ENCODE measurements around the gene RASD1.
"Not testable (repeated sequence)": the region's sequence is repeated elsewhere in the genome, so short reads cannot be mapped to it uniquely, and the experiment has no call there.

The RASD1 gene

DNA sequence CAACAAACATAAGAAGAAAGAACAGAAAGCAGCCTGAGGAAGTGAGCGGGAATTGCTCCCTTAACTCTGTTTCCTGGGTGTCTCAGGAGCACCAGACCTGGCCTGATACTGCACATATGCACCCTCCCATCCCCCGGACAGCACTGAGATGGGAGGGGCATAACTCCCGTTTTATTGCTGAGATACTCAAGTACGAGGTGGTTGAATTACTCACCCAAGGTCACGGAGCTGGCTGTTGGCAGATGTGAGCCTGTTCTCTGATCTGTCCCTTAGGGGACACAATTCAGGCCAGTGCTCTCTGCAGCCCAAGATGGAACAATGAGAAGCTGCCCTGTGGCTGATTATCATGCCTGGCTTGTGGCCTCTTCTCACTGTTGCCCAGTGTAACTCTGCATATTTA lies 28.5 kb downstream of the RASD1 start:
- no peak for DNase-seq

DNA sequence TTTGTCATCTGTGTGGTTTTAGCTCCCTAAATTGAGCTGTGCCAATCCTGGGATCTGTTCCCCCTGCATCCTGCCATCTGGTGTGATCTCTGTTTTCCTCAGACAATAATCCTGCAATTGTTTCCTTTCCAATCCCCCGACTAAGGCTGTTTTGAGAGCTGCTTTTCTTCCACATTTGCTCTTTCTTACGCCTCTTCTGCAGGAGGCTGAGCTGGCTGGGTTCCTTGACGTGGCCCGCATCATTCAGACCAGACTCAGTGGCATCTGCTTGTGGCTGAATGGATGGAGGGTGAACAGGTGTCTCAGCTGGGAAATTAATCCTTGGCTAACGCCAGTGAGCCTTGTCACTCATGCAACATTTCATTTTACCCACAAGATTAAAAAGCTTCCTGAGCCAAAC lies 29.2 kb downstream of the RASD1 start:
- no peak for DNase-seq

DNA sequence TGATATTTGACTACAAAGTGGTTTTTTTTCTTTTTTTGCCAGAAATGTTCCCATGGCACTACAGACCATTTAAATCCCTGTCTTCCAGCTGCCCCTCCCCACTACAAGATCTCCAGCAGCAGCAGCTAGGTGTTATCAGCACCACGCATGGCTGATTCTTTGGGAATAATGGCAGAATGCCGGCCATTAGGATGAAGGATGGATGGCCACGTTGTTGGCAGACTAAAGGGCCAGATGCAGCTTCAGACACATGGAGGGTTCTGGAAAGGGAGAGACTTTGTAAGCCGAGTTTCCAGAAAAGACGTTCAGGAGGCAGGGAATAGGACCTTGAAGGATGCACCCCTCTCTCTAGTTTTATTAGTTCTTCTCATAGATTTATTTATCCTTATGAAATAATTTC lies 29.7 kb downstream of the RASD1 start:
- no peak for DNase-seq

DNA sequence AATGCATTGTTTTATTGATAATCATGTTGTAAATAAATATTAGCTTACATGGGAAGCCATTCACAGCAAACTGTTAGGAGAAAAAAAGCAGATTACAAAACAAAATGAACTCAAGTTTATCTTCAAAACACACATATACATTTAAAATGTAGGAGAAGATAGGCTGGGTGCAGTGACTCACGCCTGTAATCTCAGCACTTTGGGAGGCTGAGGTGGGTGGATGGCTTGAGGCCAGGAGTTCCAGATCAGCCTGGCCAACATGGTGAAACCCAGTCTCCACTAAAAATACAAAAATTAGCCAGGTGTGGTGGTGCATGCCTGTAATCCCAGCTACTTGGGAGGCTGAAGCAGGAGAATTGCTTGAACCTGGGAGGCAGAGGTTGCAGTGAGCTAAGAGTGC lies 30.3 kb downstream of the RASD1 start:
- not testable (repeated sequence) for DNase-seq

DNA sequence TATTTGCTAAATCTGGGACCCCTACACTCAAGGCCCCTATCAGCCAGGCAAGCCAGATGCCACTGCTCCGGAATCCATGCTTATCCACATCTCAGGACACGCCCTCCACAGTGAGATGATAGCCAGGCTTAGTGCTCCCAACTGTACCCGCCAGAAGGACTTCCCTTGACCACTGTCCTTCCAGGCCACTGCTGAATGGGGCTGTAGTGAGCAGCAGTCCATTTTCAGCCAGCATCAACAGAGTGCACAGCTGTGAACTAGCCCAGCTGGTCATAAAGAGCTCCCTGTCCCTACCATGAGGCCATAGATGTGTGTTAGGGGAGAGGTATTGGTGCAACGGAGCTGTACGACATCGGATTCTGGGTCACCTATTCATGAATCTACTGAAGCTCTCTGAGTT lies 32.4 kb downstream of the RASD1 start:
- DNase-seq, result no peak

DNA sequence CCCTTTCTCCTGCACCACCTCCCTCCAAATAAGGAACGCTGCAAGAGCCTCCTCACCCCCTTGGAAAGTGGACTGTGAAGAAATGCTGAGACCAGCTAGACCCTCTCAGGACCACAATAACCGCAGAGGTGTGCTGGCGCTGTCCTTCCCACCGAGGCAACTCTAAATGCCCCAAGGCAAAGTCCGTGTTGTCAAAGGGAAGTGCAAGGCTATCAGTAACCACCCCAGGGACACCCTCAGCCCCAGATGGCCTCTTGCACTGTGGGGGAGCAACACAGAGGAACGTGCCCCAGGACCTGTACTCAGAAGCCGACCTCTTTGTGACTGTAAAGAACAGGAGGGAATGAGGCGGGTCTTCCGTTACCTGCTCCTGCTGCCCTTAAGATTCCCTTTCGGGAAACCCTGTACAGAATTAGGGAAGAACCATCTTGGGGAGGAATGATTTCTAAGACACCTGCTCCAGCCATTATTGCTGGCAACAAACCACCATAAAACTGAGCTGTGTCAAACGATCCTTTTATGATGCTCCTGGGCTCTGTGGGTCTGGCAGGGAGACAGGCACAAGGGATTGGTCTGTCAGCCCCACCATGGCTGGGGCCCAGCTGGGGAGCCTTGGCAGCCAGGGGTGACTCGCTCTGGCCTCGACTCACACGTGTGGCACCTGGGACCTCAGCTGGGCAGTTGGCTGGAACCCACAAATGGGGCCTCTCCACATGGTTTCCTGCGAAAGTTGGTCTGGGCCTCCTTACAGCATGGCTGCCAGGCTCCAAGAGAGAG lies 34.0 kb downstream of the RASD1 start:
- no peak for DNase-seq

DNA sequence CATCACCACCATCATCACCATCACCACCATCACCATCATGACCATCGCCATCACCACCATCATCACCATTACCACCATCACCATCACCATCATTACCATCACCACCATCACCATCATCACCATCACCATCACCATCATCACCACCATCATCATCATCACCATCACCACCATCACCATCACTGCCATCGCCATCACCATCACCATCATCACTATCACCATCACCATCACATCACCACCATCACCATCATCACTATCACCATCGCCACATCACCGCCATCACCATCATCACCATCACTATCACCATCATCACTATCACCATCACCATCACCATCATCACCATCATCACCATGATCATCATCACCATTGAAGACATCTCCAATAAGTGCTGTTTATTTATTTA lies 36.2 kb downstream of the RASD1 start:
- DNase-seq, result no peak

DNA sequence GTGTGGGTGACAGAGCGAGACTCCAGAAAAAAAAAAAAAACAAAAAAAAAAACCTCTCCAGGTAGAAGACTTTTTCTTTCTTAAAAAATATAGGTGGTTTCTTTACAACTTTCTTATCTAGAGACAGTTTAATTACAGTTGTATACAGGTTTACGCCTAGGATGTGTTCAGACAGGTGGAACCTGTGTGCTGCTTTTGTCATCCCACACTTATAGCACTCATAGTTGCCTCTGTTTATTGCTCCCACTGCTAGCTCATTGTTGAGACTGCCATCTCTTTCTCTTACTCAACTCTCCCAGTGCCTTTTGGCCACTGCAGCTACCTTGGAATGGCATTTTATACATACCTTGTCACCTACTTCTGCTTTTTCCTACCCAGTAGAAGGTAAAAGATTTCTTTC lies 38.5 kb downstream of the RASD1 start:
- no peak for DNase-seq

DNA sequence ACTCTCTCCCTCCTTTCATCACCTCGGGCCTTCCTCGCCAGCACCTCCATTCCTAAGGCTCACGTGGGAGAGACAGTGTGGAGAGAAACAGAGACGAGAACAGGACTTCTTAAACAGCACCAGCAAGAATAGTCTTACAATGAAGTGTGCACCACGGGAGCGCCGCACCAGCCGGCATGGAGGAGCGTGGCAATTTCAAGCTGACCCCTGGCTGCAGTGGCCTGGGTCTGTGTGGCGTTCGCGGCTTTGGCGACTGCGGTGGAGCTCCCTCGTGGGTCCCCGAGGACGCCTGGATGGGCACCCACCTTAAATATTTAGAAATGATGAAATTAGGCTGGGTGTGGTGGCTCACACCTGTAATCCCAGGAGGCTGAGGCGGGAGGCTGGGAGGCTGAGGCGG lies 39.9 kb downstream of the RASD1 start:
- DNase-seq, result no peak

DNA sequence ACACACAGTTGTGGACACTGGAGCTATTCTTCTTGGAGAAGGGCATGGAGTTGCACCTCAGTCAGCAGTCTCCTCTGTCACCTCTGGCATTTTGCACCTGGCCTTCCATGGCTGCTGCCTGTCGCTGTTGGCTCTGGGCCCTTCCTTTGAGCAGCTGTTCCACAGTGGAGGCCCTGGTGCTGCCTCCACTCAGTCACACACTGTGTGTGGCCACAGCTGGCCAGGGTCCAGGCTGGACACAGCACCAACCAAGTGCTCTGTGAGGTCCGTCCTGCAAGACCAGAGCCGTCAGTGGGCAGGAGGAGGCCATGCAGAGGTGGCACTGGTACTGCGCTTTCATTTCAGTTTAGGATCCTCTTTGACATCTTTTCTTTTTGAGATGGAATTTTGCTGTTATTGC lies 41.0 kb downstream of the RASD1 start:
- no peak for DNase-seq

DNA sequence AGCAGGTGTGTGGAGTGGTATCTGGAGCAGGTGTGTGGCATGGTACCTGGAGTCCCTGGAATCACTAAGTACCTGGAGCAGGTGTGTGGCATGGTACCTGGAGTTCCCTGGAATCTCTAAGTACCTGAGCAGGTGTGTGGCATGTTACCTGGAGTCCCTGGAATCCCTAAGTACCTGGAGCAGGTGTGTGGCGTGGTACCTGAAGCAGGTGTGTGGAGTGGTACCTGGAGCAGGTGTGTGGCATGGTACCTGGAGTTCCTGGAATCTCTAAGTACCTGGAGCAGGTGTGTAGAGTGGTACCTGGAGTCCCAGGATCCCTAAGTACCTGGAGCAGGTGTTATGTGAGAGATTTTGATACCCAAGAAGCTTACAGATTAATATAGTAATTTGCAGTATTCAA lies 41.5 kb downstream of the RASD1 start:
- DNase-seq, result not testable (repeated sequence)

DNA sequence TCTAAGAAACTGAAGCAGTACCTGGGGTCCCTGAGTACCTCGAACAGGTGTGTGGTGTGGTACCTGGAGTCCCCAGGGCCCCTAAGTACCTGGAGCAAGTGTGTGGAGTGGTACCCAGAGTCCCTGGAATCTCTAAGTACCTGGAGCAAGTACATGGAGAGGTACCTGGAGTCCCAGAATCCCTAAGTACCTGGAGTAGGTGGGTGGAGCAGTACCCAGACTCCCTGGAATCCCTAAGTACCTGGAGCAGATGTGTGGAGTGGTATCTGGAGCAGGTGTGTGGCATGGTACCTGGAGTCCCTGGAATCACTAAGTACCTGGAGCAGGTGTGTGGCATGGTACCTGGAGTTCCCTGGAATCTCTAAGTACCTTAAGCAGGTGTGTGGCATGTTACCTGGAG lies 41.9 kb downstream of the RASD1 start:
- DNase-seq, result no peak

DNA sequence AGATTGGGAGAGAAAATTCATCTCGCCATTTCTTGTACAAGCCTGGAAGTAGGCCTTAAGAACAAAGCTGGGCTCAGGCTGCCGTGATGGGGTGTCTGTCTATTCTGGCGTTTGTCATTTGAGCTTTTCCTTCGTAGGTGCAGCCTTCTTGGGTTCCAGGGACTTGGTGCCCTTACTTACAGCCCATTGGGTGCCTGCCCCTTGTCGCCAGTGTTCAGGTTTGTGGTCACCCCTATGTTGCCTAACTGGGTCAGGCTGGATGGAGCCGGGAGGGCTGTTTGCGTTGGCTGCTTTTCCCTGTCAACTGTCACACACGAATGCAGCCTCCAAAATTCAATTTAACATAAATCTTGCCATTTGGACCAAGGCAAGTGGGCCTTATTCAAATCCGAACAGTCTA lies 43.1 kb downstream of the RASD1 start:
- DNase-seq, result no peak

DNA sequence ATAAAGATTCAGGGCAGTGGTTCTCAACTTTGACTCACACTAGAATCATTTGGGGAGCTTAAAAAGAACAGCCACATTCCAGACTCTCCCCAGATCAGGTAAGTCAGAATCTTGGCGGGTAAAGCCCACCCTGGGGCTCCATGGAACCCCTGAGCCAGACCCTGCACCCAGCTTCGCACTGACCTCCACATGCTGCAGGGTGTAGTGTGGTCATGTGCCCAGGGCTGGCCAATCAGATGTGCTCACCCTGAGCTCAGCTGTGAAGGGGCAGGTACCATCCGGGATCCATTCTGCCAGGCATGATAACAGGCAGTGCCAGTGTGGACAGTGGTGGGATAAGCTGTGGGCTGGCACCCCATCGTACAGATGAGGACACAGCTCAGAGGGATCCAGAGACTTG lies 47.5 kb downstream of the RASD1 start:
- DNase-seq, result no peak

DNA sequence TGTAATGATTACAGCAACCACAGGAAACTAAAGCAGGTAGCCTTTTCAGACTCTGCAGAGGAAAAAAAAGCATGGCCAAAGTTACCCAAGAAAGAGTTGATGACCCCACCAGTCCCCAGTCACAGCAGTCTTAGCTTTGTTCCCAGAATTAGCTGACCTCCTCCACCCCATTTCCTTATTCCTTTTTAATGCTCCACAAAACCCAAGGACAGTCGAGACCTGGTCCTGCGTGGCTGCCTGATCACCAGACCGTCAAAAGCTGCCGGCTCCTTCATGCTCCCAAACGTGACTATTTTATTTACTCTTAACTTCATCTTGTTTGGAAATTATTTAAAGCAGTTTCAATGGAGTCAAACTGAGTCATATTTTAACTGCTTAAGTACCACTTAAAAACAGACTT lies 48.1 kb downstream of the RASD1 start:
- DNase-seq, result no peak

DNA sequence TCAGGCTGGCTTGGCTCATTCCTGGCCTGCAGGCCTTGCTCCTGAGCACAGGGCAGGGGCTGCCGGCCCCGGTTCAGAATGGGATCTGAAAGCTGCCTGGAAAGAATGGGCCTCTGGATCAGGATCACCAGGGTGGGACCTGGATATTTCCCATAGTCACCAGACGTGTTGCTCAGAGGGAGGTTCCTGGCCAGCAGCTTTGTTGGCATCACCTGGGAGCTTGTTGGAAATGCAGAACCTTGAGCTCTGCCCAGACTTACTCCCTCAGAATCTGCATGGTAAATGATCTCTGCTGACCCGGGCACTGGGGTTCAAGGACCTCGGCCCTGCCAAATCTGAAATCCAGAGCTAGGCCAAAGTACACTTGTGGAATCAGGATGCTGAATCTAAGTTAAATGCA lies 48.9 kb downstream of the RASD1 start:
- DNase-seq, result no peak

DNA sequence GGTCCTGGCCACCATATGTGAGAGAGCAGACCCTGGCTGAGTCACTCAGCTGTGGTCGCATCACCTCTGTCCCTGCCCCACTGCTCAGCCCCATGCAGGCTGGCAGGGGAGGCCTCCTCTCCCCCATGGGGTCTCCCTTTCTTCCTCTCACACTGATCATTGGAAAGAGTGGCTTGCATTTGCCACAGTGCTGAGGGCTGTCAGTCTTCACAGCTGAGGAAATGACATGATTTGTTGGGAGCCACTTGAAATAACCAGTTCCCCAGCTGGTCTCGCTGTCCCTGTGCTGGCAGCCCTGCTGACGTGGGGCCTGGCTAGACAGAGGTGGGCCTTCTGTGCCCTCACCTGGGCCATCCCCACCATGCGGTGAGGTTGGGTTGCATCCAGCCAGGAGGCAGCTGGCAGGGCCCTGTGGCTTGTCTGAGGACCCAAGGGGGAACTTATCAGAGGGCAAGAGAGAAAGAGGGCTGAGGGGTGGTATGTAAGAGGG lies 49.5 kb downstream of the RASD1 start:
- DNase-seq, result no peak

DNA sequence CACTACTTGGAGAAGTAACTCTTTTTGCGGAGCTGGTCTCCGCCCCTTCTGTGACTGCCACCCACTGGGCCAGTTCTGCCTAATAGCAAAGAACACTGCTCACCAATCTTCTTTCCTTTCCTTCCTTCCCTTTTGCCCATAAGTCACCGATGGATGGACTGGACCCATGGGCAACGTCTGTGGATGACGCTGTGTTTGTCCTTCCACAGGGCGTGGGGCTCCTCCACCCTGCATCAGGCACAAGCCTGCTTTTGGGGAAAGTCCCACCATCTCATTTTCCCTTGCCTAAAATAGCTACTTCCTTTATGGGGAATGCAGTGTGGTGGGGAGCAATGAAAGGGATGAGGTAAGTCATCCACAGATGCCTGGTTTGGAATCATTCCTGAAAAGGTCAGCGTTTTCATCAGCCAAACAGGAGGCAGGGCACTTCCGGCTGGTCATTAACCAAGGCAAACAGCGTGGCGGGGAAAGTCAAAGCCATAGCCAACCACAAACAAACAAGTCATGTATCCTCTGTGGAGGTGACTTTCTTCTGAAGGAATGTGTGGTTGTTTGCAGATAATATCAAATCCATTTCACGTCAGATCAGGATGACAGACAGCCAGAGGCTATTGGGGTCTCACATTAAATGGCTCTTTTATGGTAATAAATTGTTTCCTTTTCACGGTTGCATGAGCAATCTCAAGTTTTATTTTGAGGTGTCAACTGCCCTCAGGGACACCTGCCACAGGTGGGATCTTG lies 50.1 kb downstream of the RASD1 start:
- DNase-seq, result no peak

DNA sequence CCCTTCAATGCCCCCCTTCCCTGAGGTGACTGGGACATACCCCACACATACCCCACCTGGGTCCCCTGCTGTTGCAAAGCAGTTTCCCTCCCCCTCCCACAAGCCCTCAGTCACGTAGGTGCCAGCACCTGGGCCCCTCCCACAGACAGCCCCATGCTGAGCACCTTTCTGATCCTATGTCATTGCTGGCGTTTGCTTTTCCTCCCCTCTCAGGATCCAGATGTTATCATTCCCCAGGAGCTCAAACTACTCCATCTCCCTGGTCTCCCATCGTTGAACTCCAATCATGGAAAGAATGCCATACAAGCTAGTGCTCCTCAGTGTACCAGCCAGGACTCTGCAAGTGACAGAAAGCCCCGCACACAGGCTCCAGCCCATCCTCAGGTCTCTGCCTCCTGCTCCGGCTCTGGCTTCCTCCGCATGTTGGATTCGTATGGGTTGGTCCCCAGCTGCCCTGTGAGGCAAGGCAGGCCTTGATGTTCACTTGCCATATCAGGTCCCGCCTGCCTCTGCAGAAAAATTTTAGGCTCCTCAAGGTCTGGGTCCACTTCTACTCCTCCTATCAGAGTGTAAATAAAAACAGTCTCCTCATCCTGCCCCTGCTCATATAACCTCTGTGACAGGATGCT lies 50.8 kb downstream of the RASD1 start:
- no peak for DNase-seq

Measured in stimulated activated CD4-positive, alpha-beta T cell treated with anti-CD3 and anti-CD28 coated beads, Interleukin-4, amount 100 ng/mL, for 24 hours (primary cell).